ENCODE results near the gene PRR19. TPM values are rescaled to one million over a fixed set of nuclear protein-coding genes. Genes with fewer than 3 reads are reported as not detected.
"Not testable (repeated sequence)": the region's sequence is repeated elsewhere in the genome, so short reads cannot be mapped to it uniquely, and the experiment has no call there.

PRR19 gene
- polyA plus RNA-seq, 6 donors from 2014 or later, result 0.25 to 0.51 (median 0.34) TPM; not detected in 3

DNA sequence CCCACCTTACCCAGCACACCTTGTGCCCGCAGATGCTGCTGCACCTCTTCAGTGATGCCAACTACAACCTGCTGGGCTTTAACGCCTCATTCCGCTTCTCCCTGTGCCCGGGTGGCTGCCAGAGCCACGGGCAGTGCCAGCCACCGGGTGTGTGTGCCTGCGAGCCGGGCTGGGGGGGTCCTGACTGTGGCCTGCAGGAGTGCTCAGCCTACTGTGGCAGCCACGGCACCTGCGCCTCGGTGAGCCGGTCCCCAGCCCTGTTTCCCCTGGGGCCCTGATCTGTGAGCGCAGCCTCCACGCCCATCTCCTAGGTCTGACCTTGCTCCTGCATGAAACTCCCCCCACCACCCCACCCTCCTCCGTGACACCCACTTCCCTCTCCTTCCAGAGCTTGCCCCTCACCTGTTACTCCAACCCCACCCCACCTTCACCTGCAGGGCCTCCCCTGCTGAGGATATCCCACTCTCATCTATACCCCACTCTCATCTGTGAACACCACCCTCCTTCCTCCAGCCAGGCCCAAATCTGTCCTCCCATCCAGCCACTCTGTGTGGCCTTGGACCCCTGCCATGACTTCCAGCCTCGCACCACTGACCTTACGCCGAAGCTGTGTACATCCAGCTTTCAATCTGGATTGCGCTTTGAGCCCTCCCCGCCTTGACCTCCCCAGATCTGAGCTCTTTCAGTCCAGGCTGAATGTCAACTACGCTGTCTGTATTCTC is 32.2 kb downstream of the PRR19 start:
- no peaks in the 10 kb centered on the region for H3K36me3 Mint-ChIP-seq
- H3K9me3 Mint-ChIP-seq, result no peaks in the 10 kb centered on the region
- H3K4me1 Mint-ChIP-seq, result peaks cover 5 to 13% (median 12%) of the 10 kb centered on the region in 3 donors
- peak overlapping the region in 1 of 6 donors; percentile 68 for H3K27ac Mint-ChIP-seq
- ATAC-seq (ENCODE audit: low read depth in 2 of 2) (peak in 1 of 2 donors; percentile 37), DNase-seq (no peak)
- H3K4me3 Mint-ChIP-seq, result no peak overlapping the region
- no peaks in the 10 kb centered on the region for H3K27me3 Mint-ChIP-seq

DNA sequence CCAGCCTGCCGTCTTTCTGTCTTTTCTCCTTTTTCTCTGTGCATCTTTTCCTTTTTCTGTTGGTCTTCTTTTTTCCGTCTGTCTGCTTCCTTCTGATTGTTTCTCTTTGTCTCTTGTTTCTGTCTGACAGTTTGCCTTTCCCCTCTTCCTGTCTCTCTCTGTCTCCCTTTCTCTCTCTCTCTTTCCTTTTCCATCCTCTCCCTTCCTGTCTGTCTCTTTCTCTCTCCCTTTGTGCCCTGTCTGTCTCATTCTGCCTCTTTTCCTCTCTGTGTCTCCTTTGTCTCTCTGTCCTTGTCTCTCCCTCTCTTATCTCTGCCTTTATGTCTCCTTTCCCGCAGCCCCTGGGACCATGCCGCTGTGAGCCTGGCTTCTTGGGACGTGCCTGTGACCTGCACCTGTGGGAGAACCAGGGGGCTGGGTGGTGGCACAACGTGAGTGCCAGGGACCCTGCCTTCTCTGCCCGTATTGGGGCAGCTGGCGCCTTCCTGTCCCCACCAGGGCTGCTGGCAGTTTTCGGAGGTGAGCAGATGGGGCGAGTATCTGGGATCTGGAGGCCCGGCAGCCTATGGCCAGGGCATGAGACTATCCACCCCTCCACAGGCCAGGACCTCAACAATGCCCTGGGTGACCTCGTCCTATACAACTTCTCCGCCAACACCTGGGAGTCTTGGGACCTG is 32.9 kb downstream of the PRR19 start:
- H3K4me3 Mint-ChIP-seq, result no peak overlapping the region
- no peak overlapping the region for H3K27ac Mint-ChIP-seq
- ATAC-seq (ENCODE audit: low read depth in 2 of 2) (no peak), DNase-seq (no peak)
- no peaks in the 10 kb centered on the region for H3K36me3 Mint-ChIP-seq
- H3K27me3 Mint-ChIP-seq, result no peaks in the 10 kb centered on the region
- H3K4me1 Mint-ChIP-seq, result peaks cover 5 to 9% (median 9%) of the 10 kb centered on the region in 3 donors
- H3K9me3 Mint-ChIP-seq, result no peaks in the 10 kb centered on the region

DNA sequence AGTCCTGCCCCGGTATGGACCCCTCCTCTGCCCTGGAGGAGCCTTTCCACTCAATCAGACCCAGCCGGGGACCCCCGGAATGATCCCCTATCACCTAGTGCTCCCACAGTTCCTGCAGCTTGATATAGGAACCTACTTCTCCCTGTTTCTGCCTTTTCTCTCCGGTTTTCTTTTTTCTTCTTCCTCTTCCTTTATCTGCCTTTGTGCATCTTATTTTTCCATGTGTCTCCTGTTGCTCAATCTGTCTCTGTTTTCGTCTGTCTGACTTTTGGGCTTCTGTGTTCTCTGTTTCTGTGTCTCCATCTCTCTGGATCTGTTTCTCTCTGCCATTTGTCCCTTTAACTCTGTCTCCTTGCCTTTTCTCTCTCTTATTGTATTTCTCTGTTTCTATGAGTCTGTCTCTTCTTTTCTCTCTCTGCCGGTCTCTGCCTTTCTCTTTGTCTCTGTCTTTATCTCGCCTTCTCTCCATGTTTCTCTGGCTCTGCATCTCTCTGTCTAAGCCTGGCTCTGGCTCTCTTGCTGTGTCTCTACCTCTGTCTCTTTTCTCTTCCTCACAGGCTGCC is 33.5 kb downstream of the PRR19 start:
- Mint-ChIP-seq H3K36me3 (no peaks in the 10 kb centered on the region), H3K4me1 (peaks cover 4 to 5% (median 4%) of the 10 kb centered on the region in 3 donors), H3K4me3 (no peak overlapping the region), H3K27ac (no peak overlapping the region), H3K9me3 (no peaks in the 10 kb centered on the region), H3K27me3 (no peaks in the 10 kb centered on the region)
- DNase-seq, result no peak
- ATAC-seq (ENCODE audit: low read depth in 2 of 2), result no peak

DNA sequence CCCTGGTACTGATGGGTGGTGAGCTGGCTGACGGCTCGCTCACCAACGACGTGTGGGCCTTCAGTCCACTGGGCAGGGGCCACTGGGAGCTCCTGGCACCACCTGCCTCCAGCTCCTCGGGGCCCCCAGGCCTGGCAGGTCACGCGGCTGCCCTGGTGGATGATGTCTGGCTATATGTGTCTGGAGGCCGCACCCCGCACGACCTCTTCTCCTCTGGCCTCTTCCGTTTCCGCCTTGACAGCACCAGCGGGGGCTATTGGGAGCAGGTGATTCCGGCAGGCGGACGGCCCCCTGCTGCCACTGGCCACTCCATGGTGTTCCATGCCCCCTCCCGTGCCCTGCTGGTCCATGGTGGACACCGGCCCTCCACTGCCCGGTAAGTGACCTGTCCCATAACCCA is 34.0 kb downstream of the PRR19 start:
- ATAC-seq (ENCODE audit: low read depth in 2 of 2) (no peak), DNase-seq (no peak)
- Mint-ChIP-seq H3K9me3 (no peaks in the 10 kb centered on the region), H3K27ac (no peak overlapping the region), H3K4me1 (peaks cover 0 to under 1% (median 0%) of the 10 kb centered on the region in 3 donors), H3K27me3 (no peaks in the 10 kb centered on the region), H3K36me3 (no peaks in the 10 kb centered on the region), H3K4me3 (no peak overlapping the region)

DNA sequence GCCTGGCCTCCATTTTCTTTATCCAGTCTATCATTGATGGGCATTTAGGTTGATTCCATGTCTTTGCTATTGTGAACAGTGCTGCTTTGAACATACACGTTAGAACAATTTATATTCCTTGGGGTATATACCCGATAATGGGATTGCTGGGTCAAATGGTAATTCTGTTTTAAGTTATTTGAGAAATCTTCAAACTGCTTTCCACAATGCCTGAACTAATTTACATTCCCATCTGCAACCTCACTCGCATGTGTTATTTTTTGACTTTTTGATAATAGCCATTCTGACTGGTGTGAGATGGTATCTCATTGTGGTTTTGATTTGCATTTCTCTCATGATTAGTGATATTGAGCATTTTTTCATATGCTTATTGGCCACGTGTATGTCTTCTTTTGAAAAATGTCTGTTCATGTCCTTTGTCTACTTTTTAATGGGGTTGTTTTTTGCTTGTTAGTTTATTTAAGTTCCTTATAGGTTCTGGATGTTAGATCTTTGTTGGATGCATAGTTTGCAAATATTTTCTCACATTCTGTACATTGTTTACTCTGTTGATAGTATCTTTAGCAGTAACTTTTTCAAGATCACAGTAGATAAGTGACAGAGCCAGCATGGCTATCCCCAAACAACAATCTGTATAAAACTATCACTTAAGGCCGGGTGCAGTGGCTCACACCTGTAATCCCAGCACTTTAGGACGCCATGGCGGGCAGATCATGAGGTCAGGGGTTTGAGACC is 37.4 kb downstream of the PRR19 start:
- ATAC-seq (ENCODE audit: low read depth in 2 of 2); H3K4me3 Mint-ChIP-seq; DNase-seq; H3K9me3 Mint-ChIP-seq; H3K27me3 Mint-ChIP-seq; H3K27ac Mint-ChIP-seq; H3K36me3 Mint-ChIP-seq; H3K4me1 Mint-ChIP-seq: not testable (repeated sequence)

DNA sequence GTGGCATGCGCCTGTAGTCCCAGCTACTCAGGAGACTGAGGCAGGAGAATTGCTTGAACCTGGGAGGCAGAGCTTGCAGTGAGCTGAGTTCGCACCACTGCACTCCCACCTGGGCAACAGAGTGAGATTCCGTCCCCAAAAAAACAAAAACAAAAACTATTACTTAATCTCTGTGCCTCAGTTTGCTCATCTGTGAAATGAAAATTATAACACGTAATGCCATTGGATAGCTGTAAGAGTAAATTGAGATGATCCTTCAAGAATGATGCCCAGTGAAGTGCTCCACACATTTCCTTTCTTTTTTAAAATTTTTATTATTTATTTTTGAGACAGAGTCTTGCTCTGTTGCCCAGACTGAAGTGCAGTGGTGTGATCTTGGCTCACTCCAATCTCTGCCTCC is 38.0 kb downstream of the PRR19 start:
- H3K27ac Mint-ChIP-seq; DNase-seq; H3K4me1 Mint-ChIP-seq; ATAC-seq (ENCODE audit: low read depth in 2 of 2); H3K9me3 Mint-ChIP-seq; H3K27me3 Mint-ChIP-seq; H3K4me3 Mint-ChIP-seq; H3K36me3 Mint-ChIP-seq: not testable (repeated sequence)

DNA sequence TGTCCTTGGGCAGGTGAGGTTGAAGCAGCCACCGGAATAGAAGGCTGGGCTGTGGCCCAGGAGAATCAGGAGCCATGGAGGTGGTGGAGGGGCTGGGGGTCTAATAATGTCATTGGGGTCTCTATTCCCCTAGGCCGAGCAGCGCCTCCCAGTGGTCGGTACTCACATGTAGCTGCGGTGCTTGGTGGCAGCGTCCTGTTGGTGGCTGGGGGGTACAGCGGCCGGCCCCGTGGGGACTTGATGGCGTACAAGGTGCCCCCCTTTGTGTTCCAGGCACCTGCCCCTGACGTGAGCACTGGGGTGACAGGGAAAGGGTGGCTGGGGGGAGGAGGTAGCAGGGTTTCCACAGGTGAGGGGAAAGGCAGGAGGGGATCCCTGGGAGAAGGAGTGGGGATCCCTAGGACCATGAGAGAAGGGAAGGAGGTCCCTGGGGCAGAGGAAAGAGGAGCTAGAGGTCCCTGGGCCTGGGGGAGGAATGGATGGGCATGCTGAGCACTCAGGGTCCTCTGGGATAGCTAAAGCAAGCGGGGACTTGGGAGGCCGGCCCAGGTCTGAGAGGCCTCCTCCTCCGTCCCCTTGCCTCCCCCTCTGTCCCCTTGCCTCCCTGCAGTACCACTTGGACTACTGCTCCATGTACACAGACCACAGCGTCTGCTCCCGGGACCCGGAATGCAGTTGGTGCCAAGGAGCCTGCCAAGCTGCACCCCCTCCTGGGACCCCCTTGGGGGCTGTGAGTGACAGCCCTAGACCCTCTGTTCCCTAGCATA is 41.6 kb downstream of the PRR19 start:
- Mint-ChIP-seq H3K36me3 (peaks cover 9 to 24% of the 10 kb centered on the region in 2 donors), H3K4me3 (peak overlapping the region in 1 of 8 donors; percentile 66), H3K9me3 (no peaks in the 10 kb centered on the region), H3K4me1 (peaks cover 0 to 3% (median 0%) of the 10 kb centered on the region in 3 donors), H3K27ac (no peak overlapping the region), H3K27me3 (no peaks in the 10 kb centered on the region)
- ATAC-seq (ENCODE audit: low read depth in 2 of 2) (no peak), DNase-seq (no peak)

DNA sequence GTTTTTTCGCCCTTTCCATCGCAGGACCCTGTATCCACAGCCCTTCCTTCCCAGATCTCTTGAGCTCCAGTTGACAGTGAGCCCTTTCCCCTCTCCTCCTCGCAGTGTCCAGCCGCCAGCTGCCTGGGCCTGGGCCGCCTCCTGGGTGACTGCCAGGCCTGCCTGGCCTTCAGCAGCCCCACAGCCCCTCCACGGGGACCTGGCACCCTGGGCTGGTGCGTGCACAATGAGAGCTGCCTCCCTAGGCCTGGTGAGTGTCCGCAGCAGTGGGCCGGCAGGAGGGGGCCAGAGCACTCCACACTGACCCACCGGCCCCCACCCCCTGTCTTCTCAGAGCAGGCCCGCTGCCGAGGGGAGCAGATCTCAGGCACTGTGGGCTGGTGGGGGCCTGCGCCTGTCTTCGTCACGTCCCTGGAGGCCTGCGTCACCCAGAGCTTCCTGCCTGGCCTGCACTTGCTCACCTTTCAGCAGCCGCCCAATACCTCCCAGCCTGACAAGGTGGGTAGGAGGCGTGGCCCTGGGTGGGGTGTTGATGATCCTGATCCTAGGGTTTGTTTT is 42.5 kb downstream of the PRR19 start:
- Mint-ChIP-seq H3K27me3 (no peaks in the 10 kb centered on the region), H3K4me1 (peaks cover 0 to 4% (median 0%) of the 10 kb centered on the region in 3 donors), H3K9me3 (no peaks in the 10 kb centered on the region), H3K4me3 (no peak overlapping the region), H3K36me3 (peaks cover 9 to 26% of the 10 kb centered on the region in 2 donors), H3K27ac (peak overlapping the region in 1 of 6 donors; percentile 76)
- DNase-seq (no peak), ATAC-seq (ENCODE audit: low read depth in 2 of 2) (no peak)

DNA sequence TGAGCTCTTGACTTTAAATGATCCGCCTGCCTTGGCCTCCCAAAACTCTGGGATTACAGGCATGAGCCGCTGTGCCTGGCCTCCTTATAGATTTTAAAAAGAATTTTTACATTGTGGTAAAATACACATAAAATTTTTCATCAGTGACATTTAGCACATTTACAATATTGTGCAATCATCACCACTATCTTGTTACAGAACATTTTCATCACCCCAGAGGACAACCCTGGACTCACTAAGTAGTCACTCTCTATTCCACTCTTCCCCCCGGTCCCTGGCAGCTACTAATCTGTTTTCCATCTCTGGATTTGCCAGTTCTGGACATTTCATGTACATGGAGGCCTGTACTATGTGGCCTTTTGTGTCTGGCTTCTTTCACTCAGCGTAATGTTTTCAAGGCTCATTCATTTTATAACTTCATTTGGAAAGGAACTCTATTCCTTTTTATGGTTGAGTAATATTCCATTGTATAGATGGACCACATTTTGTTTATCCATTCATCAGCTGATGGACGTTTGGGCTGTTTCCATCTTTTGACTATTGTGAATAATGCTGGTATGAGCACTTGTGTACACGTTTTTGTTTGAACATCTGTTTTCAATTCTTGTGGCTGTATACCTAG is 43.4 kb downstream of the PRR19 start:
- H3K4me3 Mint-ChIP-seq, result no peak overlapping the region
- H3K36me3 Mint-ChIP-seq, result peaks cover 9 to 26% of the 10 kb centered on the region in 2 donors
- DNase-seq (no peak), ATAC-seq (ENCODE audit: low read depth in 2 of 2) (no peak)
- no peaks in the 10 kb centered on the region for H3K27me3 Mint-ChIP-seq
- H3K4me1 Mint-ChIP-seq, result peaks cover 0 to 11% (median 0%) of the 10 kb centered on the region in 3 donors
- H3K27ac Mint-ChIP-seq, result no peak overlapping the region
- H3K9me3 Mint-ChIP-seq, result no peaks in the 10 kb centered on the region

DNA sequence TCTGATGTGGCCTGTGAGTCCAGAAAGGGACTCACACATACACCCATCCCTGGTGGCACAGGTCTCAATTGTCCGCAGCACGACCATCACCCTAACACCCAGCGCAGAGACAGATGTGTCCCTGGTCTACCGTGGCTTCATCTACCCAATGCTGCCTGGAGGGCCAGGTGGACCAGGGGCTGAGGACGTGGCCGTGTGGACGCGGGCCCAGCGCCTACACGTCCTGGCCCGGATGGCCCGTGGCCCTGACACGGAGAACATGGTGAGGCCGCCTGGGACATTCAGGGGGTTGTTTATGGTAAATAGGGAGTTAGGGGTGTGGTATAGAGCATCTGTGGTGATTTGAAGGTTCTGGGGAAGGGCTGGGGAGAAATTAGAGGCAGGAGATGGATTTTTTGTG is 46.3 kb downstream of the PRR19 start:
- no peak for ATAC-seq (ENCODE audit: low read depth in 2 of 2)
- DNase-seq, result no peak
- H3K27ac Mint-ChIP-seq, result no peak overlapping the region
- no peaks in the 10 kb centered on the region for H3K27me3 Mint-ChIP-seq
- H3K36me3 Mint-ChIP-seq, result peaks cover 9 to 35% of the 10 kb centered on the region in 2 donors
- H3K4me3 Mint-ChIP-seq, result peak overlapping the region in 1 of 8 donors; percentile 29
- peaks cover 0 to 16% (median 0%) of the 10 kb centered on the region in 3 donors for H3K4me1 Mint-ChIP-seq
- no peaks in the 10 kb centered on the region for H3K9me3 Mint-ChIP-seq

DNA sequence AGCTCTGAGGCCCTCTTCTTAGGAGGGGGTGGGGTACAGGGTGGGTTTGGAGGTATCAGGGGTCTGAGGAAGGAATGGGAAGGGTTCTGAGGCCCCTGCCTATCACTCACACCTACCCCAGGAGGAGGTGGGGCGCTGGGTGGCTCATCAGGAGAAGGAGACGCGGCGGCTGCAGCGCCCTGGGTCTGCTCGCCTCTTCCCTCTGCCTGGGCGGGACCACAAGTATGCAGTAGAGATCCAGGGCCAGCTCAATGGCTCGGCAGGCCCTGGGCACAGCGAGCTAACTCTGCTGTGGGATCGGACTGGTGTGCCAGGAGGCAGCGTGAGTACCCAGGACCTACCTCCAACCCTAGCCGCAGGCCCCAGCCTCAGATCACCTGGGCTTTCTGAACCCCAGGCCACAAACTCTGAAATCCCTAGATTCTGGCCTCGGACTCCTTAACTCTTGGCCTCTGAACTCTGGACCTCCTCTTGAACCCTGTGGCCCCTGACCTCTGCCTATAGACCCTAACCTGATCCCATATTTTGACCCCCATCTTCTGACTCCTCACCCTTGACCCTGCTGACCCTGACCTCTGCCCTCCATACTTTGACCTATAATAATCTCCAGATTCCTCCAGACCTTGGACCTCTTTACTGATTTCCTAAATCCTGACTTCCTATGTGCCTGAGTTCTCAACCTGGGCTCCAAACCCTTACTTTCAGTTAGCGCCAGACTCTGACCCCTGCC is 47.6 kb downstream of the PRR19 start:
- no peaks in the 10 kb centered on the region for H3K9me3 Mint-ChIP-seq
- peak overlapping the region in 1 of 6 donors; percentile 90 for H3K27ac Mint-ChIP-seq
- no peaks in the 10 kb centered on the region for H3K27me3 Mint-ChIP-seq
- DNase-seq, result no peak
- no peak for ATAC-seq (ENCODE audit: low read depth in 2 of 2)
- peaks cover 9 to 44% of the 10 kb centered on the region in 2 donors for H3K36me3 Mint-ChIP-seq
- peaks cover 0 to 20% (median 0%) of the 10 kb centered on the region in 3 donors for H3K4me1 Mint-ChIP-seq
- H3K4me3 Mint-ChIP-seq, result no peak overlapping the region

DNA sequence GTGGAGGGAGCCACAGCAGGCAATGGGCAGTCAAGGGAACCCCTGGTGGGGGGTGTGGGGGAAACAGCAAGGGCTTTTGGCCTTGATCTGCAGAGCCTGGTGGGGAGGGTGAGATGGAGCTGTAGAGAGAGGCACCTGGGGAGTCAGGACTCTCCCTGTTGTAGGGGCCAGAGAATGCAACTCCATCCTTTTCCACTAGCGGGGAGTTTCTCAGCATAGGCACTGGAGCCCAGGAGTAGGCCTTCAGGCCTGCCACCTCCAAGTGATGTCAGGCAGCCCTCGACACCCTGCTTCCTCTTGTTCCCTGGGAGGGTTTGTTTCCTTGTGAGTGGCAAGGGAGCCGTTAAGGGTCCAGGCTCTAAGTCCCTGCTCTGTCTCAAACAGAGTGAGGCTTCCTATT is 48.5 kb downstream of the PRR19 start:
- Mint-ChIP-seq H3K27me3 (no peaks in the 10 kb centered on the region), H3K36me3 (peaks cover 5 to 41% of the 10 kb centered on the region in 2 donors), H3K4me1 (peaks cover 0 to 22% (median 0%) of the 10 kb centered on the region in 3 donors), H3K27ac (no peak overlapping the region), H3K9me3 (no peaks in the 10 kb centered on the region), H3K4me3 (no peak overlapping the region)
- DNase-seq (no peak), ATAC-seq (ENCODE audit: low read depth in 2 of 2) (no peak)

All from naive B cell (primary cell).